SK-N-SH (cell line): ENCODE measurements around the gene RASL12.

Experiments
- CHD2 ChIP-seq: fragments of 150-350 bp; IDR thresholded peaks from 2 replicates; pipeline ENCODE4 v1.6.1; 2018; ENCODE audit warnings: low read length; ENCODE audit not compliant: partially characterized antibody
- NRF1 ChIP-seq: IDR thresholded peaks from 2 replicates; pipeline ENCODE4 v1.6.1; 2012; ENCODE audit warnings: low read depth, mild to moderate bottlenecking, low read length
- ZBTB33 ChIP-seq: IDR thresholded peaks from 2 replicates; pipeline ENCODE4 v1.4.0; 2012; ENCODE audit warnings: low read depth, borderline replicate concordance
- TF ChIP-seq, protein P1 (sequence below): fragments of 200-600 bp; sonication (generic); IDR thresholded peaks from 2 replicates; pipeline ENCODE4 v1.6.1; 2017; ENCODE audit warnings: antibody characterized with exemption, mild to moderate bottlenecking, moderate library complexity
- TF ChIP-seq, protein P2 (sequence below): IDR thresholded peaks from 2 replicates; pipeline ENCODE4 v1.4.0; 2012; ENCODE audit warnings: low read depth

DNA sequence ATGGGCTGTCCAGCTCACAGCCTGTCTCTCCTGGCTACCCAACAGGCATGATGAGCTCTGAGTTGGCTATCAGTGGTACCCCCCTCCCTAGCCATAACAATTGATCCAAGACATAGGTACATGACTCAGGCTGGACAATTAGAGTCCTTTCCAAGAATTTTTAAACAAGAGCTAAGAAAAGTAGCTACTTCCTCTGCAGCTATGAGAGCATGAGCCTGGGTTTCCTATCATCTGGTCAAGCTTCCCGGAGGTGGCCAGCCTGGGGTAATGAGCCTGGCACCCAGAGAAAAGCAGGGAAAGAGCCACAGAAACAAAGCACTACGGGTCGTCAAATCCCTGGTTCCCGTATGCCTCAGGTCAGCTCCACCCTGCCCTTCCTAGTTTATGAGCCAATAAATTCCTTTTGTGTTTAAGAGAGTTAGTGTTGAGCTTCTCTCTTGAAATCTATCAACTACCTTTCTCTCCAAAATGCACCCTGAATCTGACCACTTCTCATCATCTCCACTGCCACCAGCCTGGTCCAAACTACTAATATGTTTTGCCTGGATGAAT, 24.9 kb downstream of the RASL12 start:
- TF ChIP-seq, protein P1, sequence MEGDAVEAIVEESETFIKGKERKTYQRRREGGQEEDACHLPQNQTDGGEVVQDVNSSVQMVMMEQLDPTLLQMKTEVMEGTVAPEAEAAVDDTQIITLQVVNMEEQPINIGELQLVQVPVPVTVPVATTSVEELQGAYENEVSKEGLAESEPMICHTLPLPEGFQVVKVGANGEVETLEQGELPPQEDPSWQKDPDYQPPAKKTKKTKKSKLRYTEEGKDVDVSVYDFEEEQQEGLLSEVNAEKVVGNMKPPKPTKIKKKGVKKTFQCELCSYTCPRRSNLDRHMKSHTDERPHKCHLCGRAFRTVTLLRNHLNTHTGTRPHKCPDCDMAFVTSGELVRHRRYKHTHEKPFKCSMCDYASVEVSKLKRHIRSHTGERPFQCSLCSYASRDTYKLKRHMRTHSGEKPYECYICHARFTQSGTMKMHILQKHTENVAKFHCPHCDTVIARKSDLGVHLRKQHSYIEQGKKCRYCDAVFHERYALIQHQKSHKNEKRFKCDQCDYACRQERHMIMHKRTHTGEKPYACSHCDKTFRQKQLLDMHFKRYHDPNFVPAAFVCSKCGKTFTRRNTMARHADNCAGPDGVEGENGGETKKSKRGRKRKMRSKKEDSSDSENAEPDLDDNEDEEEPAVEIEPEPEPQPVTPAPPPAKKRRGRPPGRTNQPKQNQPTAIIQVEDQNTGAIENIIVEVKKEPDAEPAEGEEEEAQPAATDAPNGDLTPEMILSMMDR, result no peak
- no peak for TF ChIP-seq ZBTB33
- TF ChIP-seq CHD2, result no peak
- no peak for TF ChIP-seq NRF1
- TF ChIP-seq, protein P2, sequence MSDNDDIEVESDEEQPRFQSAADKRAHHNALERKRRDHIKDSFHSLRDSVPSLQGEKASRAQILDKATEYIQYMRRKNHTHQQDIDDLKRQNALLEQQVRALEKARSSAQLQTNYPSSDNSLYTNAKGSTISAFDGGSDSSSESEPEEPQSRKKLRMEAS, result no peak
